Measurements from ENCODE around the gene TPP1. TPM values are rescaled to one million over a fixed set of nuclear protein-coding genes. Genes with fewer than 3 reads are reported as not detected.

TPP1 gene
- 32.2 and 35.2 TPM in 2 replicates for total RNA-seq

- peaks cover 22% of the 10 kb centered on the region for H3K36me3 Mint-ChIP-seq (ENCODE audit: low read depth)
- no peak within 1 kb of the TSS for H3K4me3 Mint-ChIP-seq
- intact Hi-C loops (cut with micrococcal nuclease), result loop anchor here (1.0 to 2.0 kb wide), 4 partner anchors 8 to 64 kb away; partner anchors contain the start of genes ILK, MRPL17 and RRP8
- DNase-seq, result peak; percentile 98
- no peak within 1 kb of the TSS for H3K27ac Mint-ChIP-seq
- no peaks in the 10 kb centered on the region for H3K27me3 Mint-ChIP-seq
- H3K4me1 Mint-ChIP-seq, result peaks cover 3% of the 10 kb centered on the region
- H3K9me3 Mint-ChIP-seq, result no peaks in the 10 kb centered on the region
Observed at GRCh38 chr11:6619004-6619745, at the start of gene TPP1. Gene TPP1 (minus strand): TSS chr11:6619422. CDS start chr11:6619400, 22 bp downstream.

- DNase-seq, result peak; percentile 84
- H3K4me3 Mint-ChIP-seq, result no peak overlapping the region
- H3K9me3 Mint-ChIP-seq, result peaks cover 13% of the 10 kb centered on the region
- peak overlapping the region; percentile 29 for H3K27ac Mint-ChIP-seq
- H3K27me3 Mint-ChIP-seq, result peaks cover 4% of the 10 kb centered on the region
- intact Hi-C loops (cut with micrococcal nuclease), result loop anchor here (1.0 to 2.0 kb wide), 2 partner anchors 49 to 61 kb away; partner anchors contain the start of gene TPP1
- H3K4me1 Mint-ChIP-seq, result peaks cover 50% of the 10 kb centered on the region
- peaks cover 3% of the 10 kb centered on the region for H3K36me3 Mint-ChIP-seq (ENCODE audit: low read depth)
Observed at GRCh38 chr11:6667733-6668374, 48.6 kb upstream of the TPP1 start.

- H3K9me3 Mint-ChIP-seq, result peaks cover 6% of the 10 kb centered on the region
- H3K4me3 Mint-ChIP-seq, result no peak overlapping the region
- no peak for DNase-seq
- peaks cover 6% of the 10 kb centered on the region for H3K27me3 Mint-ChIP-seq
- H3K27ac Mint-ChIP-seq, result peak overlapping the region; percentile 36
- intact Hi-C loops (cut with micrococcal nuclease), result loop anchor here (1.0 to 2.0 kb wide), 2 partner anchors 48 to 59 kb away; partner anchors contain the start of gene TPP1
- no peaks in the 10 kb centered on the region for H3K36me3 Mint-ChIP-seq (ENCODE audit: low read depth)
- H3K4me1 Mint-ChIP-seq, result peaks cover 38% of the 10 kb centered on the region
Observed at GRCh38 chr11:6666302-6667183, 47.3 kb upstream of the TPP1 start.

GRCh38 chr11:6664551-6664950, 45.3 kb upstream of the TPP1 start:
- intact Hi-C loops (cut with micrococcal nuclease), result no loop called here
- H3K36me3 Mint-ChIP-seq (ENCODE audit: low read depth), result no peaks in the 10 kb centered on the region
- no peak overlapping the region for H3K4me3 Mint-ChIP-seq
- peaks cover 23% of the 10 kb centered on the region for H3K4me1 Mint-ChIP-seq
- peaks cover 6% of the 10 kb centered on the region for H3K27me3 Mint-ChIP-seq
- no peak overlapping the region for H3K27ac Mint-ChIP-seq
- H3K9me3 Mint-ChIP-seq, result no peaks in the 10 kb centered on the region
- no peak for DNase-seq

GRCh38 chr11:6663794-6664469, 44.7 kb upstream of the TPP1 start:
- no peak for DNase-seq
- Mint-ChIP-seq H3K36me3 (ENCODE audit: low read depth) (no peaks in the 10 kb centered on the region), H3K4me3 (no peak overlapping the region), H3K9me3 (no peaks in the 10 kb centered on the region), H3K27me3 (peaks cover 6% of the 10 kb centered on the region), H3K27ac (no peak overlapping the region), H3K4me1 (peaks cover 23% of the 10 kb centered on the region)
- intact Hi-C loops (cut with micrococcal nuclease), result no loop called here

- DNase-seq, result no peak
- peaks cover 3% of the 10 kb centered on the region for H3K36me3 Mint-ChIP-seq (ENCODE audit: low read depth)
- H3K4me3 Mint-ChIP-seq, result no peak overlapping the region
- H3K27me3 Mint-ChIP-seq, result peaks cover 21% of the 10 kb centered on the region
- peaks cover 11% of the 10 kb centered on the region for H3K4me1 Mint-ChIP-seq
- H3K27ac Mint-ChIP-seq, result no peak overlapping the region
- intact Hi-C loops (cut with micrococcal nuclease), result no loop called here
- no peaks in the 10 kb centered on the region for H3K9me3 Mint-ChIP-seq
Observed at GRCh38 chr11:6660712-6661111, 41.5 kb upstream of the TPP1 start.

GRCh38 chr11:6658647-6659046, 39.4 kb upstream of the TPP1 start:
- intact Hi-C loops (cut with micrococcal nuclease), result no loop called here
- peaks cover 3% of the 10 kb centered on the region for H3K36me3 Mint-ChIP-seq (ENCODE audit: low read depth)
- no peak for DNase-seq

GRCh38 chr11:6657346-6657745, 38.1 kb upstream of the TPP1 start:
- H3K4me1 Mint-ChIP-seq, result peaks cover 5% of the 10 kb centered on the region
- H3K27me3 Mint-ChIP-seq, result peaks cover 17% of the 10 kb centered on the region
- H3K4me3 Mint-ChIP-seq, result no peak overlapping the region
- no peaks in the 10 kb centered on the region for H3K9me3 Mint-ChIP-seq
- H3K27ac Mint-ChIP-seq, result no peak overlapping the region
- intact Hi-C loops (cut with micrococcal nuclease), result no loop called here
- DNase-seq, result no peak
- H3K36me3 Mint-ChIP-seq (ENCODE audit: low read depth), result peaks cover 3% of the 10 kb centered on the region

More at GRCh38 chr11:6658647-6659046, 39.4 kb upstream of the TPP1 start:
- H3K4me3 Mint-ChIP-seq, result no peak overlapping the region
- no peak overlapping the region for H3K27ac Mint-ChIP-seq
- peaks cover 20% of the 10 kb centered on the region for H3K27me3 Mint-ChIP-seq
- H3K9me3 Mint-ChIP-seq, result no peaks in the 10 kb centered on the region
- H3K4me1 Mint-ChIP-seq, result peaks cover 10% of the 10 kb centered on the region

- DNase-seq, result no peak
- Mint-ChIP-seq H3K36me3 (ENCODE audit: low read depth) (peaks cover 3% of the 10 kb centered on the region), H3K27ac (no peak overlapping the region), H3K4me3 (peak overlapping the region; percentile 74), H3K27me3 (peaks cover 17% of the 10 kb centered on the region), H3K9me3 (no peaks in the 10 kb centered on the region), H3K4me1 (peaks cover 5% of the 10 kb centered on the region)
- intact Hi-C loops (cut with micrococcal nuclease), result no loop called here
Observed at GRCh38 chr11:6656936-6657335, 37.7 kb upstream of the TPP1 start.

- intact Hi-C loops (cut with micrococcal nuclease), result no loop called here
- Mint-ChIP-seq H3K27ac (no peak overlapping the region), H3K4me1 (peaks cover 5% of the 10 kb centered on the region)
Observed at GRCh38 chr11:6656584-6656915, 37.3 kb upstream of the TPP1 start.

GRCh38 chr11:6655790-6656583, 36.8 kb upstream of the TPP1 start, which contains the start of gene DCHS1:
Gene DCHS1 (minus strand): TSS chr11:6655809. CDS start chr11:6641613, 14,196 bp downstream.
- peak; percentile 66 for DNase-seq
- peaks cover 16% of the 10 kb centered on the region for H3K27me3 Mint-ChIP-seq
- H3K36me3 Mint-ChIP-seq (ENCODE audit: low read depth), result peaks cover 3% of the 10 kb centered on the region
- no peak within 1 kb of the TSS for H3K27ac Mint-ChIP-seq
- peak within 1 kb of the TSS; percentile 74 for H3K4me3 Mint-ChIP-seq
- H3K4me1 Mint-ChIP-seq, result peaks cover 5% of the 10 kb centered on the region
- H3K9me3 Mint-ChIP-seq, result no peaks in the 10 kb centered on the region
- intact Hi-C loops (cut with micrococcal nuclease), result loop anchor here (2.0 kb wide), 1 partner anchor 15 kb away; no protein-coding TSS in a partner anchor

More at GRCh38 chr11:6656584-6656915, 37.3 kb upstream of the TPP1 start:
- no peaks in the 10 kb centered on the region for H3K9me3 Mint-ChIP-seq
- no peak for DNase-seq
- H3K4me3 Mint-ChIP-seq, result peak overlapping the region; percentile 74
- peaks cover 16% of the 10 kb centered on the region for H3K27me3 Mint-ChIP-seq
- H3K36me3 Mint-ChIP-seq (ENCODE audit: low read depth), result peaks cover 3% of the 10 kb centered on the region

GRCh38 chr11:6655020-6655789, 36.0 kb upstream of the TPP1 start:
- Mint-ChIP-seq H3K4me1 (peaks cover 5% of the 10 kb centered on the region), H3K27ac (no peak overlapping the region), H3K9me3 (no peaks in the 10 kb centered on the region), H3K27me3 (peaks cover 16% of the 10 kb centered on the region), H3K36me3 (ENCODE audit: low read depth) (peaks cover 3% of the 10 kb centered on the region), H3K4me3 (no peak overlapping the region)
- DNase-seq, result no peak
- intact Hi-C loops (cut with micrococcal nuclease), result loop anchor here (2.0 kb wide), 1 partner anchor 16 kb away; no protein-coding TSS in a partner anchor
